Pancreas (tissue), 10 donors: Measurements from ENCODE around the gene DHRS13. TPM values are rescaled to one million over a fixed set of nuclear protein-coding genes. Genes with fewer than 3 reads are reported as not detected.

Experiments used
- ATAC-seq, 4 donors: fragments of 200-7000 bp; cut with Tn5 transposase; one replicate each; pipeline versions ENCODE4 v1.8.0 to v1.9.1; 2020; ENCODE audit warnings: mild to moderate bottlenecking in 4 of 4, moderate library complexity in 4 of 4
- DNase-seq, 6 donors: peaks; one replicate each; pipeline ENCODE4 v3.0.0-alpha.2; 2020
- FAIRE-seq: peaks from 2 replicates; lab custom pipeline; 2012; peaks lifted over from hg19 to GRCh38; lab: Jason Lieb, UNC
- H3K27ac ChIP-seq, 4 donors: fragments of 200-600 bp; sonication (generic); 1 replicate in 3 of 4; 2 replicates in 1 of 4; pipeline versions ENCODE4 v1.5.0 to v1.8.0; 2020
- H3K27me3 ChIP-seq, 4 donors: fragments of 200-600 bp; one replicate each; pipeline ENCODE4 v1.8.0; 2021
- H3K36me3 ChIP-seq, 3 donors: fragments of 200-600 bp; sonication (generic) in 1 of 3; one replicate each; pipeline versions ENCODE4 v1.5.0 to v1.8.0; 2020 to 2021
- H3K4me1 ChIP-seq, 3 donors: fragments of 200-600 bp; one replicate each; pipeline ENCODE4 v1.8.0; 2021
- H3K4me3 ChIP-seq, 4 donors: fragments of 200-600 bp; sonication (generic) in 2 of 4; one replicate each; pipeline versions ENCODE4 v1.5.0 to v1.8.0; 2020 to 2021
- H3K9me3 ChIP-seq, 4 donors: fragments of 200-600 bp; one replicate each; pipeline ENCODE4 v1.8.0; 2021
- WGBS, 2 donors: extraction: QIAGEN DNeasy Blood & Tissue Kit; methylation state at CpG; one replicate each; pipeline ENCODE4 v1.1.7; 2013; 5-methylcytosine and 5-hydroxymethylcytosine counted together
- intact Hi-C, 3 donors: fragments of 100-400 bp; cut with DNase I; formaldehyde crosslinking; loops; one replicate each; pipeline versions ENCODE4 v1.11.1 to v1.14.2; 2022
- polyA plus RNA-seq, 2 donors: library from polyadenylated mRNA; stranded (reverse); fragments of 200-250 nt; gene quantifications; one replicate each; pipeline ENCODE4 v1.2.3, GENCODE V29; 2013
- total RNA-seq, 6 donors: library from RNA; stranded (reverse); fragmentation: NEBNext Ultra II Directional in 4 of 6; extraction: Animal tissue kit (Norgen Biotek cat#: 25700) in 4 of 6; gene quantifications; one replicate each; pipeline versions ENCODE4 v1.2.1 to v1.2.4, GENCODE V29; 2021 to 2023
- TF ChIP-seq, protein P1 (sequence below), 4 donors: fragments of 200-600 bp; sonication (generic) in 3 of 4; IDR thresholded peaks; one replicate each; pipeline versions ENCODE4 v1.5.0 to v1.8.0; 2021; ENCODE audit warnings: antibody characterized with exemption in 4 of 4
- donor health status: healthy with polysubstance abuse.
- donor health status: DM: no; HTN: no; CAD: no; lungs with moderate emphysema.
- donor health status: DM: no; HTN: no; CAD: no.
- donor health status: control.
- donor health status: control.
- donor health status: Bipolar disorder and iron deficiency.
- donor health status: DM: yes; HTN: yes; CAD: no.
- donor health status: DM: no; HTN: no; CAD: no.
- donor health status: DM: no; HTN: no; CAD: no.
- donor health status: DM: yes; HTN: yes; CAD: no.

DHRS13 gene
- total and polyA plus RNA-seq, 8 donors, result 2.6 to 9.8 (median 5.5) TPM

DNA sequence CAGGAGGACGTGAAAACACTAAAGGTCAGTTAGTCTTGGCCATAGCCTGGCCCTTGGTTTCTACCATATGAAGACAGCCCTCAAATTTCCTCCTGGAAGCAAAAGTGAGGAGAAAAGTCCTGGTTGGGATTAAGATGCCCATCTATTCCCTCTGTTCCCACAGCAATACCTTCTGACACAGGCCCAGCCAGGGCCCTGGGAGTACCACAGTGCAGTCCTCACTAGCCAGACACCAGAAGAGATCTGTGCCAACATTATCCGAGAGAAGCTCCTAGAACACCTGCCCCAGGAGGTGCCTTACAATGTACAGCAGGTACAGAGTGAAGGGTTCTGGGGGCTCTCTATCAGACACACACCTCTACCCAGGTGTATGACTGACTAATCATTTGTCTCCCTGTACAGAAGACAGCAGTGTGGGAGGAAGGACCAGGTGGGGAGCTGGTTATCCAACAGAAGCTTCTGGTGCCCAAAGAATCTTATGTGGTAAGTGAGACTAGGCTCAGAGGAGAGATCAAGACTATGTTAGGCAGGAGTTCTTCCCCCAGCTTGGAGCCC lies 44.0 kb downstream of the DHRS13 start:
- 43 to 62% methylated on average over 2 of the region's 2 CpGs for WGBS, 2 donors
- ATAC-seq, result no peak
- H3K4me1 ChIP-seq, result peaks cover 0 to 5% (median 4%) of the 10 kb centered on the region in 3 donors
- peak in 1 of 6 donors; percentile 13 for DNase-seq
- peaks cover 0 to 20% (median 0%) of the 10 kb centered on the region in 3 donors for H3K36me3 ChIP-seq
- FAIRE-seq, result no peak
- H3K9me3 ChIP-seq, result no peaks in the 10 kb centered on the region
- TF ChIP-seq, protein P1, sequence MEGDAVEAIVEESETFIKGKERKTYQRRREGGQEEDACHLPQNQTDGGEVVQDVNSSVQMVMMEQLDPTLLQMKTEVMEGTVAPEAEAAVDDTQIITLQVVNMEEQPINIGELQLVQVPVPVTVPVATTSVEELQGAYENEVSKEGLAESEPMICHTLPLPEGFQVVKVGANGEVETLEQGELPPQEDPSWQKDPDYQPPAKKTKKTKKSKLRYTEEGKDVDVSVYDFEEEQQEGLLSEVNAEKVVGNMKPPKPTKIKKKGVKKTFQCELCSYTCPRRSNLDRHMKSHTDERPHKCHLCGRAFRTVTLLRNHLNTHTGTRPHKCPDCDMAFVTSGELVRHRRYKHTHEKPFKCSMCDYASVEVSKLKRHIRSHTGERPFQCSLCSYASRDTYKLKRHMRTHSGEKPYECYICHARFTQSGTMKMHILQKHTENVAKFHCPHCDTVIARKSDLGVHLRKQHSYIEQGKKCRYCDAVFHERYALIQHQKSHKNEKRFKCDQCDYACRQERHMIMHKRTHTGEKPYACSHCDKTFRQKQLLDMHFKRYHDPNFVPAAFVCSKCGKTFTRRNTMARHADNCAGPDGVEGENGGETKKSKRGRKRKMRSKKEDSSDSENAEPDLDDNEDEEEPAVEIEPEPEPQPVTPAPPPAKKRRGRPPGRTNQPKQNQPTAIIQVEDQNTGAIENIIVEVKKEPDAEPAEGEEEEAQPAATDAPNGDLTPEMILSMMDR (IDR thresholded peaks at IDR 0.05), result no peak
- H3K27ac ChIP-seq, result no peak overlapping the region
- no peak overlapping the region for H3K4me3 ChIP-seq
- no peaks in the 10 kb centered on the region for H3K27me3 ChIP-seq
- intact Hi-C loops, result no loop called here

DNA sequence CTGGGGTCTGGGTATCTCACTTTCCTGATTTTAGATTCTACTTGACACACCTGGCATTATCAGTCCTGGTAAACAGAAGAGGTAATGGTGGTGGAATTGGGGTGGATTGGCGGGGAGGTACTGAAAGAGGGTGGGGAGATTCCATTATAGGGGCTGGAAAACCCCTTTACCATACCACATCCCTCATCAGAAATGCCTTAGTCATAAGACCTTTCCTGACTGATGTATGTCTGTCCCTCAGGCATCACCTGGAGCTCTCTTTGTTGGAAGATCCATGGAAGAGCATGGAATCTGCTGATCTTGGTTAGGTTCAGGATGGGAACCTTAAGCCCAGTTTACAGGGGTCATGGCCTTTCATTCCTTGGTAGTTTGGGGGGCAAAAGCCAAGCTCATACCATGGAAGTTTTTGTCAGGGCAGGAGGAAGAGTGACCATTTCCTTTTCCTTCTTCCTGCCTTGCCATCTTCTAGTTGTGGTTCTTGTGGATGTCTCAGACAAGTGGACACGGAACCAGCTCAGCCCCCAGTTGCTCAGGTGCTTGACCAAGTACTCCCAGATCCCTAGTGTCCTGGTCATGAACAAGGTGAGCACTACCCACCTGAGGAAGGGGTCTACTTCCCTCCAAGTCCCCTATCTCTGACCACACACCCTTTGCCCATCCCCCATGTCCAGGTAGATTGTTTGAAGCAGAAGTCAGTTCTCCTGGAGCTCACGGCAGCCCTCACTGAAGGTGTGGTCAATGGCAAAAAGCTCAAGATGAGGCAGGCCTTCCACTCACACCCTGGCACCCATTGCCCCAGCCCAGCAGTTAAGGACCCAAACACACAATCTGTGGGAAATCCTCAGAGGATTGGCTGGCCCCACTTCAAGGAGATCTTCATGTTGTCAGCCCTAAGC lies 44.7 kb downstream of the DHRS13 start:
- FAIRE-seq, result no peak
- no peak overlapping the region for H3K4me3 ChIP-seq
- H3K27me3 ChIP-seq, result no peaks in the 10 kb centered on the region
- no peaks in the 10 kb centered on the region for H3K9me3 ChIP-seq
- ATAC-seq, result no peak
- peaks cover 0 to 5% (median 4%) of the 10 kb centered on the region in 3 donors for H3K4me1 ChIP-seq
- DNase-seq, result peak in 1 of 6 donors; percentile 9
- H3K36me3 ChIP-seq, result peaks cover 0 to 20% (median 0%) of the 10 kb centered on the region in 3 donors
- WGBS, 2 donors, result 95 to 97% methylated on average over 3 of the region's 3 CpGs
- no peak overlapping the region for H3K27ac ChIP-seq
- intact Hi-C loops, result no loop called here
- TF ChIP-seq, protein P1 (IDR thresholded peaks at IDR 0.05), result no peak

DNA sequence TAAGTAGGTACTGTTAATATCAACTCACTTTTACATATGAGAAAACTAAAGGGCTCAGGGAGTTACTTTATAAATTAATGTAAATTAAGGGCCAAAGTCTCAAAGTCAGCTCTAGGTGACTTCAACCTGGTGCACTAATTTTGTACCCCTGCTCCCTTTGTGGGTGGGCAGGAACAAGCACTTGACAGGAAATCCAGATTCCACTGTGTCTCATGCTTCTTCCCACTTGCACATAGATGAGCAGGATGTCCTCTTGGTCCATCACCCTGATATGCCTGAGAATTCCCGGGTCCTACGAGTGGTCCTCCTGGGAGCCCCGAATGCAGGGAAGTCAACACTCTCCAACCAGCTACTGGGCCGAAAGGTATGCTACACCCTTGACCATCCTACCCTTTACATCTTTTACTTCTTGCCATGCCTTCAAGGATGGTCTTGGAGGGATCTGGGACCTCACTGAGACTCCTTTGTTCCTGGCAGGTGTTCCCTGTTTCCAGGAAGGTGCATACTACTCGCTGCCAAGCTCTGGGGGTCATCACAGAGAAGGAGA lies 46.8 kb downstream of the DHRS13 start:
- Histone ChIP-seq H3K36me3 (peaks cover 0 to 20% (median 0%) of the 10 kb centered on the region in 3 donors), H3K4me1 (peaks cover 0 to 5% (median 4%) of the 10 kb centered on the region in 3 donors), H3K27ac (no peak overlapping the region), H3K27me3 (no peaks in the 10 kb centered on the region), H3K9me3 (no peaks in the 10 kb centered on the region), H3K4me3 (no peak overlapping the region)
- no peak for ATAC-seq
- no peak for FAIRE-seq
- peak in 1 of 6 donors; percentile 2 for DNase-seq
- intact Hi-C loops, result no loop called here
- TF ChIP-seq, protein P1 (IDR thresholded peaks at IDR 0.05), result no peak
- 79 to 90% methylated on average over 5 of the region's 5 CpGs for WGBS, 2 donors

DNA sequence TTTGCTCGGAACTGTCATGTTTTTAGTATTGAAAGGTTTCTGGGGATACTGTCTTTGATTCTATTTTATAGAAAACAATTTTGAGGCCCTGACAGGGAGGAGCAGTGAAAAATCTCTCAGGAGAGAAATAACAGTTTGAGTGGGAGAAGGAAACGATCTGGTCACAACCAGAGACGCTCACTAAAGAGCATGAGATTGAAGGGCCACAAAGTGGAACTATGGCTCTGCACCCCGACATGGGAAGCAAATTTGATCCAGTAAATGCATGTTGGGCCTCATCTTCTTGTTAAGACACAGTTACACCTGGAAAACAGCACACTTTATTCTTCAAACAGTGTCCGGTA lies 47.6 kb downstream of the DHRS13 start:
- H3K27ac ChIP-seq, result peak overlapping the region in 2 of 4 donors; percentile 18 to 31
- H3K9me3 ChIP-seq, result no peaks in the 10 kb centered on the region
- H3K4me1 ChIP-seq, result peaks cover 0 to 5% (median 4%) of the 10 kb centered on the region in 3 donors
- peak overlapping the region; percentile 48 to 81 (median 75) for H3K4me3 ChIP-seq
- TF ChIP-seq, protein P1 (IDR thresholded peaks at IDR 0.05), result no peak
- H3K27me3 ChIP-seq, result no peaks in the 10 kb centered on the region
- ATAC-seq, result no peak
- WGBS, 2 donors, result 8 to 11% methylated on average over 5 of the region's 5 CpGs
- DNase-seq, result no peak
- FAIRE-seq, result no peak
- H3K36me3 ChIP-seq, result peaks cover 0 to 20% (median 0%) of the 10 kb centered on the region in 3 donors
- intact Hi-C loops, result no loop called here
